ENCODE results near the gene PAWR. TPM values are rescaled to one million over a fixed set of nuclear protein-coding genes. Genes with fewer than 3 reads are reported as not detected.
A peak's percentile ranks its signal among the peaks of the same experiment; 100 is the strongest.

Gene PAWR
- total RNA-seq, 1 experiment from 2014 or later, result 176 TPM

DNA sequence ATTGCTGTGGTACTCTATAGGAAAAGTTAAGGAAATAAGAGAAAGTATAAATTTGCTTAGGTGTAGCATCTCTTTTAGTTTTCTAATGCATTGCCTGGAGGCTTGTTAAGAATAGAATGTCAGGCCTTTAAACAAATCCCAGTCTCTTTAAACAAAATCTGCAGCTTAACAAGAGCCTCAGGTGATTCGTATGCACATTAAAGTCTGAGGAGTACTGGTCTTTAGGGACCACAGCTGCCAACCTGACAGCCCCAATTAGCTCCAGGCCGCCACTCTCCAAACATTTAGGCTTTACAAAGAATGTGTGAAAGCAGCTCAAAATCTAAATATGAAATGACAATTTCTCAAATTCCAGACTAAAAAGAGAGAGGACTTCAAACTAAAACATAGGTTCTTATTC lies 35.7 kb downstream of the PAWR start:
- H2AFZ ChIP-seq (ENCODE audit: low read length), result no peak overlapping the region
- no peak overlapping the region for H3K9ac ChIP-seq (ENCODE audit: extremely low read depth, insufficient read length, low read length)
- H4K8ac ChIP-seq (replicated peaks; ENCODE audit: insufficient read length, low read depth, low read length), result no peak overlapping the region
- Mint-ChIP-seq H3K27ac (peak overlapping the region in 2 of 3 experiments; percentile 67 to 91; a peak in 4 of 7 replicates), H3K9me3 (peaks cover 0 to 3% of the 10 kb centered on the region in 2 experiments; a peak in 1 of 5 replicates), H3K27me3 (ENCODE audit: low read depth) (no peaks in the 10 kb centered on the region), H3K4me1 (peaks cover 56 to 66% of the 10 kb centered on the region in 2 experiments), H3K4me3 (peak overlapping the region in 1 of 2 experiments; percentile 45; a peak in 2 of 5 replicates), H3K36me3 (ENCODE audit: insufficient read depth in 1 of 3, low read depth in 3 of 3) (peaks cover 14 to 28% (median 26%) of the 10 kb centered on the region in 3 experiments)
- no peak overlapping the region for H3K4me2 ChIP-seq (ENCODE audit: insufficient read depth, insufficient read length, low read length)
- H4K5ac ChIP-seq (ENCODE audit: insufficient read length, low read depth, low read length), result no peak overlapping the region
- no peak overlapping the region for H2BK5ac ChIP-seq (ENCODE audit: insufficient read length, low read length)
- no peaks in the 10 kb centered on the region for H4K20me1 ChIP-seq (ENCODE audit: control insufficient read depth, insufficient read depth, insufficient read length)
- H3T11ph ChIP-seq (ENCODE audit: low read length), result no peak overlapping the region
- TF ChIP-seq, protein P1, sequence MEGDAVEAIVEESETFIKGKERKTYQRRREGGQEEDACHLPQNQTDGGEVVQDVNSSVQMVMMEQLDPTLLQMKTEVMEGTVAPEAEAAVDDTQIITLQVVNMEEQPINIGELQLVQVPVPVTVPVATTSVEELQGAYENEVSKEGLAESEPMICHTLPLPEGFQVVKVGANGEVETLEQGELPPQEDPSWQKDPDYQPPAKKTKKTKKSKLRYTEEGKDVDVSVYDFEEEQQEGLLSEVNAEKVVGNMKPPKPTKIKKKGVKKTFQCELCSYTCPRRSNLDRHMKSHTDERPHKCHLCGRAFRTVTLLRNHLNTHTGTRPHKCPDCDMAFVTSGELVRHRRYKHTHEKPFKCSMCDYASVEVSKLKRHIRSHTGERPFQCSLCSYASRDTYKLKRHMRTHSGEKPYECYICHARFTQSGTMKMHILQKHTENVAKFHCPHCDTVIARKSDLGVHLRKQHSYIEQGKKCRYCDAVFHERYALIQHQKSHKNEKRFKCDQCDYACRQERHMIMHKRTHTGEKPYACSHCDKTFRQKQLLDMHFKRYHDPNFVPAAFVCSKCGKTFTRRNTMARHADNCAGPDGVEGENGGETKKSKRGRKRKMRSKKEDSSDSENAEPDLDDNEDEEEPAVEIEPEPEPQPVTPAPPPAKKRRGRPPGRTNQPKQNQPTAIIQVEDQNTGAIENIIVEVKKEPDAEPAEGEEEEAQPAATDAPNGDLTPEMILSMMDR (conservative IDR thresholded peaks at IDR 0.05), result no peak
- no peaks in the 10 kb centered on the region for H3K23me2 ChIP-seq (ENCODE audit: insufficient read length, low read depth, low read length, poor library complexity, severe bottlenecking)
- no peaks in the 10 kb centered on the region for H3K9me3 ChIP-seq (ENCODE audit: control insufficient read depth, low read depth, low read length)
- no peak overlapping the region for H2BK12ac ChIP-seq (ENCODE audit: insufficient read length, low read depth, low read length)
- no peak overlapping the region for H2BK120ac ChIP-seq (ENCODE audit: low read depth, low read length, poor library complexity, severe bottlenecking)
- no CpG with 5 or more reads among the region's 2 CpGs for WGBS (ENCODE audit: extremely low coverage, insufficient read length, low lambda C conversion rate)
- H2BK20ac ChIP-seq (ENCODE audit: low read depth, low read length, poor library complexity, severe bottlenecking), result no peak overlapping the region
- H3K14ac ChIP-seq (ENCODE audit: insufficient read depth, low read length), result no peak overlapping the region
- no peak overlapping the region for H3K18ac ChIP-seq (ENCODE audit: insufficient read length, low read depth, low read length)
- H2BK15ac ChIP-seq (ENCODE audit: low read depth, low read length), result no peak overlapping the region
- H3K23ac ChIP-seq (ENCODE audit: insufficient read length, low read depth, low read length), result no peak overlapping the region
- H2AK5ac ChIP-seq (ENCODE audit: insufficient read length, low read length), result no peak overlapping the region
- H4K91ac ChIP-seq (ENCODE audit: insufficient read length, low read depth, low read length), result no peak overlapping the region
- H3K56ac ChIP-seq (ENCODE audit: insufficient read length, low read depth, low read length), result no peak overlapping the region
- DNase-seq, result no peak
- peaks cover 15% of the 10 kb centered on the region for H3K79me1 ChIP-seq (ENCODE audit: insufficient read depth, low read depth, low read length, poor library complexity, severe bottlenecking)
- H3K27me3 ChIP-seq (ENCODE audit: insufficient read depth, low read length), result no peaks in the 10 kb centered on the region
- H3K4me1 ChIP-seq (ENCODE audit: insufficient read depth, low read length), result peaks cover 2% of the 10 kb centered on the region; the same call in 1 of the 2 replicates
- H3K79me2 ChIP-seq (ENCODE audit: insufficient read depth, low read length), result peaks cover 41% of the 10 kb centered on the region; the same call in 1 of the 2 replicates
- no peak overlapping the region for H3K27ac ChIP-seq (ENCODE audit: insufficient read length, low read depth, low read length)
- H3K4ac ChIP-seq (ENCODE audit: low read depth, low read length), result no peak overlapping the region
